GM19023 (cell line): ENCODE measurements around the gene GSG1L.

ENCODE experiments used
- ATAC-seq: cut with Tn5 transposase; IDR thresholded peaks from one replicate; pipeline ENCODE4 v1.9.1; 2021; ENCODE audit warnings: mild to moderate bottlenecking, moderate library complexity; ENCODE audit not compliant: unreplicated experiment

GSG1L gene

GRCh38 chr16:28092721-28093384 lies 29.3 kb upstream of the GSG1L start:
- ATAC-seq: no peak

- no peak for ATAC-seq
Measured at GRCh38 chr16:28091656-28092055, 28.1 kb upstream of the GSG1L start.

- no peak for ATAC-seq
Measured at GRCh38 chr16:28090646-28091377, 27.3 kb upstream of the GSG1L start.

- no peak for ATAC-seq
Measured at GRCh38 chr16:28089992-28090365, 26.5 kb upstream of the GSG1L start.

GRCh38 chr16:28089205-28089991 lies 25.9 kb upstream of the GSG1L start:
- no peak for ATAC-seq

- no peak for ATAC-seq
Measured at GRCh38 chr16:28087675-28088300, 24.3 kb upstream of the GSG1L start.

- no peak for ATAC-seq
Measured at GRCh38 chr16:28087140-28087660, 23.7 kb upstream of the GSG1L start.

GRCh38 chr16:28086186-28087139 lies 22.9 kb upstream of the GSG1L start:
- ATAC-seq: no peak

- ATAC-seq: no peak
Measured at GRCh38 chr16:28085389-28086171, 22.1 kb upstream of the GSG1L start.

- no peak for ATAC-seq
Measured at GRCh38 chr16:28084209-28084608, 20.7 kb upstream of the GSG1L start.

- ATAC-seq: no peak
Measured at GRCh38 chr16:28082624-28083023, 19.1 kb upstream of the GSG1L start.

- no peak for ATAC-seq
Measured at GRCh38 chr16:28081391-28081968, 18.0 kb upstream of the GSG1L start.

GRCh38 chr16:28078261-28078660 lies 14.7 kb upstream of the GSG1L start:
- no peak for ATAC-seq

GRCh38 chr16:28073836-28074235 lies 10.3 kb upstream of the GSG1L start:
- ATAC-seq: no peak

GRCh38 chr16:28072087-28072486 lies 8.6 kb upstream of the GSG1L start:
- no peak for ATAC-seq

- ATAC-seq: no peak
Measured at GRCh38 chr16:28069971-28070794, 6.7 kb upstream of the GSG1L start.

GRCh38 chr16:28068976-28069375 lies 5.5 kb upstream of the GSG1L start:
- no peak for ATAC-seq
